ENCODE results near the gene NXNL1. TPM values are rescaled to one million over a fixed set of nuclear protein-coding genes. Genes with fewer than 3 reads are reported as not detected.
A peak's percentile ranks its signal among the peaks of the same experiment; 100 is the strongest.

The NXNL1 gene
- total and polyA plus RNA-seq, 2 of the 13 experiments (the other 11 are each of a cell fraction or from before 2014, with no cell fraction given), result not detected

DNA sequence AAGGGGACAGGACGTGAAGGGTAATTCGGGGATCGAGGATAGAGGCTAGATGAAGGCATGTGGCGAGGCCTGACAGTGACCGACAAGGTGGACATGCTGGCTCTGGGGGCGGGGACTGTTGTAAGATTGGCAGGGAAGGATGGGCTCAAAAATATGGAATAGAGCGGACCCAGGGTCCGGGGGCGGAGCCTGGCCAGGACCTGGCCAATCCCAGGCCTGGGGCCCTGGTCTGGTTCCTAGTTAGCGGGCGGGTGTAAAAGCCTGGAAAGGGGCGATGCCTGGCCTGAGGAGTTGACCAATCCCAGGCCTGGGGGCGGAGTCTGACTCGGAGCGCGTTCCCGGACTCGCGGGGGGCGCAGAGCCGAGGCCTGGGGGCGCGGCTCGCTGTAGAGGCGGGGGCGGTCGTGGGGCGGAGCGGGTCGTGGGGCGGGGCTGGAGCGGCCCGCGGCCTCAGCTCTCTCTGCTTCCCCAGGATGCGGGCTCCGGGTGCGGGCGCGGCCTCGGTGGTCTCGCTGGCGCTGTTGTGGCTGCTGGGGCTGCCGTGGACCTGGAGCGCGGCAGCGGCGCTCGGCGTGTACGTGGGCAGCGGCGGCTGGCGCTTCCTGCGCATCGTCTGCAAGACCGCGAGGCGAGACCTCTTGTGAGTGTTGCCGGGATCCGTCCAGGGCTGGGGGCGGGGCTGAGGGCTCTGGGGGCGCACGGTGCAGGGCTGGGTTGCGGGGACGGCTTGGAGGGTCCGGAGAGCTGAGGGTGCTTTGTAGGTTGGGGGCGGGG, 9.5 kb upstream of the NXNL1 start, which contains the start of gene SLC27A1 (continued):
- TF ChIP-seq, protein P1, sequence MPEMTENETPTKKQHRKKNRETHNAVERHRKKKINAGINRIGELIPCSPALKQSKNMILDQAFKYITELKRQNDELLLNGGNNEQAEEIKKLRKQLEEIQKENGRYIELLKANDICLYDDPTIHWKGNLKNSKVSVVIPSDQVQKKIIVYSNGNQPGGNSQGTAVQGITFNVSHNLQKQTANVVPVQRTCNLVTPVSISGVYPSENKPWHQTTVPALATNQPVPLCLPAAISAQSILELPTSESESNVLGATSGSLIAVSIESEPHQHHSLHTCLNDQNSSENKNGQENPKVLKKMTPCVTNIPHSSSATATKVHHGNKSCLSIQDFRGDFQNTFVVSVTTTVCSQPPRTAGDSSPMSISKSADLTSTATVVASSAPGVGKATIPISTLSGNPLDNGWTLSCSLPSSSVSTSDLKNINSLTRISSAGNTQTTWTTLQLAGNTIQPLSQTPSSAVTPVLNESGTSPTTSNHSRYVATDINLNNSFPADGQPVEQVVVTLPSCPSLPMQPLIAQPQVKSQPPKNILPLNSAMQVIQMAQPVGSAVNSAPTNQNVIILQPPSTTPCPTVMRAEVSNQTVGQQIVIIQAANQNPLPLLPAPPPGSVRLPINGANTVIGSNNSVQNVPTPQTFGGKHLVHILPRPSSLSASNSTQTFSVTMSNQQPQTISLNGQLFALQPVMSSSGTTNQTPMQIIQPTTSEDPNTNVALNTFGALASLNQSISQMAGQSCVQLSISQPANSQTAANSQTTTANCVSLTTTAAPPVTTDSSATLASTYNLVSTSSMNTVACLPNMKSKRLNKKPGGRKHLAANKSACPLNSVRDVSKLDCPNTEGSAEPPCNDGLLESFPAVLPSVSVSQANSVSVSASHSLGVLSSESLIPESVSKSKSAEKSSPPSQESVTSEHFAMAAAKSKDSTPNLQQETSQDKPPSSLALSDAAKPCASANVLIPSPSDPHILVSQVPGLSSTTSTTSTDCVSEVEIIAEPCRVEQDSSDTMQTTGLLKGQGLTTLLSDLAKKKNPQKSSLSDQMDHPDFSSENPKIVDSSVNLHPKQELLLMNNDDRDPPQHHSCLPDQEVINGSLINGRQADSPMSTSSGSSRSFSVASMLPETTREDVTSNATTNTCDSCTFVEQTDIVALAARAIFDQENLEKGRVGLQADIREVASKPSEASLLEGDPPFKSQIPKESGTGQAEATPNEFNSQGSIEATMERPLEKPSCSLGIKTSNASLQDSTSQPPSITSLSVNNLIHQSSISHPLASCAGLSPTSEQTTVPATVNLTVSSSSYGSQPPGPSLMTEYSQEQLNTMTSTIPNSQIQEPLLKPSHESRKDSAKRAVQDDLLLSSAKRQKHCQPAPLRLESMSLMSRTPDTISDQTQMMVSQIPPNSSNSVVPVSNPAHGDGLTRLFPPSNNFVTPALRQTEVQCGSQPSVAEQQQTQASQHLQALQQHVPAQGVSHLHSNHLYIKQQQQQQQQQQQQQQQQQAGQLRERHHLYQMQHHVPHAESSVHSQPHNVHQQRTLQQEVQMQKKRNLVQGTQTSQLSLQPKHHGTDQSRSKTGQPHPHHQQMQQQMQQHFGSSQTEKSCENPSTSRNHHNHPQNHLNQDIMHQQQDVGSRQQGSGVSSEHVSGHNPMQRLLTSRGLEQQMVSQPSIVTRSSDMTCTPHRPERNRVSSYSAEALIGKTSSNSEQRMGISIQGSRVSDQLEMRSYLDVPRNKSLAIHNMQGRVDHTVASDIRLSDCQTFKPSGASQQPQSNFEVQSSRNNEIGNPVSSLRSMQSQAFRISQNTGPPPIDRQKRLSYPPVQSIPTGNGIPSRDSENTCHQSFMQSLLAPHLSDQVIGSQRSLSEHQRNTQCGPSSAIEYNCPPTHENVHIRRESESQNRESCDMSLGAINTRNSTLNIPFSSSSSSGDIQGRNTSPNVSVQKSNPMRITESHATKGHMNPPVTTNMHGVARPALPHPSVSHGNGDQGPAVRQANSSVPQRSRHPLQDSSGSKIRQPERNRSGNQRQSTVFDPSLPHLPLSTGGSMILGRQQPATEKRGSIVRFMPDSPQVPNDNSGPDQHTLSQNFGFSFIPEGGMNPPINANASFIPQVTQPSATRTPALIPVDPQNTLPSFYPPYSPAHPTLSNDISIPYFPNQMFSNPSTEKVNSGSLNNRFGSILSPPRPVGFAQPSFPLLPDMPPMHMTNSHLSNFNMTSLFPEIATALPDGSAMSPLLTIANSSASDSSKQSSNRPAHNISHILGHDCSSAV (CRISPR knock-in tag; IDR thresholded peaks at IDR 0.05; ENCODE audit: borderline replicate concordance), result no peak
- TF ChIP-seq, protein P2, sequence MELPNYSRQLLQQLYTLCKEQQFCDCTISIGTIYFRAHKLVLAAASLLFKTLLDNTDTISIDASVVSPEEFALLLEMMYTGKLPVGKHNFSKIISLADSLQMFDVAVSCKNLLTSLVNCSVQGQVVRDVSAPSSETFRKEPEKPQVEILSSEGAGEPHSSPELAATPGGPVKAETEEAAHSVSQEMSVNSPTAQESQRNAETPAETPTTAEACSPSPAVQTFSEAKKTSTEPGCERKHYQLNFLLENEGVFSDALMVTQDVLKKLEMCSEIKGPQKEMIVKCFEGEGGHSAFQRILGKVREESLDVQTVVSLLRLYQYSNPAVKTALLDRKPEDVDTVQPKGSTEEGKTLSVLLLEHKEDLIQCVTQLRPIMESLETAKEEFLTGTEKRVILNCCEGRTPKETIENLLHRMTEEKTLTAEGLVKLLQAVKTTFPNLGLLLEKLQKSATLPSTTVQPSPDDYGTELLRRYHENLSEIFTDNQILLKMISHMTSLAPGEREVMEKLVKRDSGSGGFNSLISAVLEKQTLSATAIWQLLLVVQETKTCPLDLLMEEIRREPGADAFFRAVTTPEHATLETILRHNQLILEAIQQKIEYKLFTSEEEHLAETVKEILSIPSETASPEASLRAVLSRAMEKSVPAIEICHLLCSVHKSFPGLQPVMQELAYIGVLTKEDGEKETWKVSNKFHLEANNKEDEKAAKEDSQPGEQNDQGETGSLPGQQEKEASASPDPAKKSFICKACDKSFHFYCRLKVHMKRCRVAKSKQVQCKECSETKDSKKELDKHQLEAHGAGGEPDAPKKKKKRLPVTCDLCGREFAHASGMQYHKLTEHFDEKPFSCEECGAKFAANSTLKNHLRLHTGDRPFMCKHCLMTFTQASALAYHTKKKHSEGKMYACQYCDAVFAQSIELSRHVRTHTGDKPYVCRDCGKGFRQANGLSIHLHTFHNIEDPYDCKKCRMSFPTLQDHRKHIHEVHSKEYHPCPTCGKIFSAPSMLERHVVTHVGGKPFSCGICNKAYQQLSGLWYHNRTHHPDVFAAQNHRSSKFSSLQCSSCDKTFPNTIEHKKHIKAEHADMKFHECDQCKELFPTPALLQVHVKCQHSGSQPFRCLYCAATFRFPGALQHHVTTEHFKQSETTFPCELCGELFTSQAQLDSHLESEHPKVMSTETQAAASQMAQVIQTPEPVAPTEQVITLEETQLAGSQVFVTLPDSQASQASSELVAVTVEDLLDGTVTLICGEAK (IDR thresholded peaks at IDR 0.05), result no peak
- TF ChIP-seq, protein P2 (CRISPR knock-in tag; IDR thresholded peaks at IDR 0.05), result no peak
- TF ChIP-seq, protein P3, sequence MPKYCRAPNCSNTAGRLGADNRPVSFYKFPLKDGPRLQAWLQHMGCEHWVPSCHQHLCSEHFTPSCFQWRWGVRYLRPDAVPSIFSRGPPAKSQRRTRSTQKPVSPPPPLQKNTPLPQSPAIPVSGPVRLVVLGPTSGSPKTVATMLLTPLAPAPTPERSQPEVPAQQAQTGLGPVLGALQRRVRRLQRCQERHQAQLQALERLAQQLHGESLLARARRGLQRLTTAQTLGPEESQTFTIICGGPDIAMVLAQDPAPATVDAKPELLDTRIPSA (CRISPR knock-in tag; IDR thresholded peaks at IDR 0.05; ENCODE audit: borderline replicate concordance), result no peak
- TF ChIP-seq ZMYM4 (CRISPR knock-in tag; IDR thresholded peaks at IDR 0.05), result no peak; the same call in 1 of the 2 replicates
- peak; percentile 55; the same call in 1 of the 2 replicates for TF ChIP-seq POLR2G (IDR thresholded peaks at IDR 0.05; ENCODE audit: low read depth, low read length)
- TF ChIP-seq NCOR1 (IDR thresholded peaks at IDR 0.05; ENCODE audit: borderline replicate concordance, low read length), result no peak
- peak; percentile 10; the same call in 1 of the 2 replicates for TF ChIP-seq PCBP1 (IDR thresholded peaks at IDR 0.05; ENCODE audit: borderline replicate concordance, low read depth, low read length)
- peak; percentile 43; the same call in 1 of the 2 replicates for TF ChIP-seq ZNF446 (CRISPR knock-in tag; IDR thresholded peaks at IDR 0.05)
- TF ChIP-seq ZBTB20 (CRISPR knock-in tag; IDR thresholded peaks at IDR 0.05; ENCODE audit: borderline replicate concordance, low read depth), result no peak

All from HepG2 (cell line).